Measurements from ENCODE around the gene THOC5.

- no peak for TF ChIP-seq CTCF (conservative IDR thresholded peaks at IDR 0.05; ENCODE audit: low read length)
- no peak for TF ChIP-seq EZH2phosphoT487 (IDR thresholded peaks at IDR 0.05; ENCODE audit: borderline replicate concordance)
Observed at GRCh38 chr22:29475550-29475949, 78.0 kb downstream of the THOC5 start.
